SIG-M5 treated with dmso at 0.1 percent for 504 hours (cell line): Measurements from ENCODE around the gene PLA2G15.
A peak's percentile ranks its signal among the peaks of the same experiment; 100 is the strongest.
"Not testable (repeated sequence)": the region's sequence is repeated elsewhere in the genome, so short reads cannot be mapped to it uniquely, and the experiment has no call there.

Source experiments
- DNase-seq: peaks from one replicate; lab custom pipeline; 2025; ENCODE audit not compliant: unreplicated experiment; lab: John Stamatoyannopoulos, UW

PLA2G15 gene

GRCh38 chr16:68276223-68276622 lies 31.1 kb downstream of the PLA2G15 start:
- DNase-seq: no peak

- no peak for DNase-seq
Measured at GRCh38 chr16:68279726-68280558, 34.8 kb downstream of the PLA2G15 start.

GRCh38 chr16:68281368-68282063 lies 36.3 kb downstream of the PLA2G15 start:
- DNase-seq: no peak

- no peak for DNase-seq
Measured at GRCh38 chr16:68282064-68282452, 36.9 kb downstream of the PLA2G15 start.

- peak; percentile 13 for DNase-seq
Measured at GRCh38 chr16:68283346-68283745, 38.2 kb downstream of the PLA2G15 start.

GRCh38 chr16:68283801-68284598 lies 38.8 kb downstream of the PLA2G15 start:
- DNase-seq: no peak

GRCh38 chr16:68284847-68285246 lies 39.7 kb downstream of the PLA2G15 start:
- peak; percentile 63 for DNase-seq

GRCh38 chr16:68285683-68286082 lies 40.5 kb downstream of the PLA2G15 start:
- no peak for DNase-seq

GRCh38 chr16:68286153-68287074 lies 41.2 kb downstream of the PLA2G15 start:
- DNase-seq: peak; percentile 71

GRCh38 chr16:68287276-68288251 lies 42.4 kb downstream of the PLA2G15 start:
- no peak for DNase-seq

GRCh38 chr16:68288252-68288650 lies 43.1 kb downstream of the PLA2G15 start:
- no peak for DNase-seq

- DNase-seq: not testable (repeated sequence)
Measured at GRCh38 chr16:68288796-68289195, 43.6 kb downstream of the PLA2G15 start.

- no peak for DNase-seq
Measured at GRCh38 chr16:68289202-68289601, 44.0 kb downstream of the PLA2G15 start.

- DNase-seq: no peak
Measured at GRCh38 chr16:68289621-68290329, 44.6 kb downstream of the PLA2G15 start.

GRCh38 chr16:68290450-68290849 lies 45.3 kb downstream of the PLA2G15 start:
- no peak for DNase-seq

GRCh38 chr16:68291227-68291626 lies 46.1 kb downstream of the PLA2G15 start:
- DNase-seq: no peak

GRCh38 chr16:68292425-68292824 lies 47.3 kb downstream of the PLA2G15 start:
- DNase-seq: no peak

GRCh38 chr16:68296291-68296690 lies 51.1 kb downstream of the PLA2G15 start:
- no peak for DNase-seq

- no peak for DNase-seq
Measured at GRCh38 chr16:68296693-68297092, 51.5 kb downstream of the PLA2G15 start.
